ENCODE measurements around the gene AP1B1. TPM values are rescaled to one million over a fixed set of nuclear protein-coding genes. Genes with fewer than 3 reads are reported as not detected.

The AP1B1 gene
- total RNA-seq, 1 donor, result 65.6 TPM

DNA sequence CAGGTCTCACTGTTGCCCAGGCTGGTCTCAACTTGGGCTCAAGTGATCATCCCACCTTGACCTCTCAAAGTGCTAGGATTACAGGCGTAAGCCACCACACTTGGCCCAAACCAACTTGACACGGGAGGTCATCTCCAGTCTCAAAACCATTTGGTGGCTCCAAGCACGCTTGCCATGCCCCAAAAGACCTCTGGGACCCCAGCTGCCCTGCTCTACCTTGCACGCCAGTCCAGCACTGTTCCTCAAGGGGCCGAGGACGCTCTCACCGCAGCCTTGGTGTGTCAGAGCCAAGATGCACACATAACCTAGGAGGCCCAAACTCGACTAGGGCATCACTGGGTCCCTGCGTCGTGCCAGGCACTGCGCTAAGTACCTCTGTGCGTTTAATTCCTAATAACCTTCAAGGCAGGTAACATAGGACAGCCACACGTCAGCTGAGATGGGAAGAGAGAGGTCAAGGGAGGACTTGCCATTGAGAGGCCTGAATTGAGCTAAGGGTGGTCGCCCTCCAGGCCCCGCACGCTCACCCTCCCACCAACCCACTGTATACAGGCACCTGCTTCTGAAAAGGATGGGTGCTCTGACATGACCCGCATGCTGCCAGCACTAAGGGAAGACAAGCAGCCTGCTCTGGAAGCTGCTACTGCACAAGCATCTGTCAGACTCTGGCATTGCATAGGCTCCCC lies 86.5 kb downstream of the AP1B1 start:
- DNase-seq (ENCODE audit: low read depth), result no peak
- H3K4me3 ChIP-seq (ENCODE audit: low read depth, low read length), result no peak overlapping the region
- TF ChIP-seq, protein P1, sequence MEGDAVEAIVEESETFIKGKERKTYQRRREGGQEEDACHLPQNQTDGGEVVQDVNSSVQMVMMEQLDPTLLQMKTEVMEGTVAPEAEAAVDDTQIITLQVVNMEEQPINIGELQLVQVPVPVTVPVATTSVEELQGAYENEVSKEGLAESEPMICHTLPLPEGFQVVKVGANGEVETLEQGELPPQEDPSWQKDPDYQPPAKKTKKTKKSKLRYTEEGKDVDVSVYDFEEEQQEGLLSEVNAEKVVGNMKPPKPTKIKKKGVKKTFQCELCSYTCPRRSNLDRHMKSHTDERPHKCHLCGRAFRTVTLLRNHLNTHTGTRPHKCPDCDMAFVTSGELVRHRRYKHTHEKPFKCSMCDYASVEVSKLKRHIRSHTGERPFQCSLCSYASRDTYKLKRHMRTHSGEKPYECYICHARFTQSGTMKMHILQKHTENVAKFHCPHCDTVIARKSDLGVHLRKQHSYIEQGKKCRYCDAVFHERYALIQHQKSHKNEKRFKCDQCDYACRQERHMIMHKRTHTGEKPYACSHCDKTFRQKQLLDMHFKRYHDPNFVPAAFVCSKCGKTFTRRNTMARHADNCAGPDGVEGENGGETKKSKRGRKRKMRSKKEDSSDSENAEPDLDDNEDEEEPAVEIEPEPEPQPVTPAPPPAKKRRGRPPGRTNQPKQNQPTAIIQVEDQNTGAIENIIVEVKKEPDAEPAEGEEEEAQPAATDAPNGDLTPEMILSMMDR (IDR thresholded peaks at IDR 0.05; ENCODE audit: insufficient read depth, low read depth, low read length), result no peak

DNA sequence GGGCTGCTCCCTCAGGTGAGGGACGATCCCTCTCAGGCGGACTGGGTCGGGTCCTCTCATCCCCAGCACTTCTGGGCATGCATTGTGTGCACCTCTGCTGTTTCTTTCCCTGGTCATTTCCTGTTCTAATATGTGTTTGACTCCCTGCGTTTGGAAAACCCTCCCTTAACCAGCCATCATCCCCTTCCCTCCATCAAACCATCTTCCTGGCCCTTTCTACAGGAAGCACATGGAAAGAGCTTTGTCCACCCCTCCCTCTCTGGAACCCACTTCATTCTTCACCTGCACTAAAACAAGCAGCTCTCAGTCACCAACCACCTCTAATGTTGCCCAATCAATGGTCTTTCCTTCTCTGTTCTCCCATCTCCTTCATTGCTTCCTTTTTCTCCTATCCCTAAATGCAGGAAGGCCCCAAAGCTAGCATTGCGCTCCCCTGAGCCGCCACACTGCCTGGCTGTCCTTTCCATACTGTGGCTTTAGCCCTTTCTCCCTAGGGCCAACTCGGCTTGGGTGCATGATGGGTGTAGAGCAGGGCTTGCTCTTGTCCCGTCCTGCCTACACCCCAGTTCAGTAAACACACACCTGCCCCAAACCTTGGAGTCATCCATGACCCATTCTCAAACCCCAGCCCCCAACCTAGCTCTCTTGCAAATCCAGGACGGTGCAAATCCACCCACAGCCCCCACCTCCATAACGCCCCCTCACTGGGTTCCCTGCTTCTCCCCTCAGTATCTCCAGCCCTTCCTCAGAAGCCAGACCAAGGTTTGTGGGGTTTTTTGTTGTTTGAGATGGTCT lies 87.4 kb downstream of the AP1B1 start:
- DNase-seq (ENCODE audit: low read depth), result no peak
- no peak overlapping the region for H3K4me3 ChIP-seq (ENCODE audit: low read depth, low read length)
- TF ChIP-seq, protein P1 (IDR thresholded peaks at IDR 0.05; ENCODE audit: insufficient read depth, low read depth, low read length), result no peak

GRCh38 chr22:29300467-29300806 lies 87.9 kb downstream of the AP1B1 start:
- no peak overlapping the region for H3K4me3 ChIP-seq (ENCODE audit: low read depth, low read length)
- TF ChIP-seq, protein P1 (IDR thresholded peaks at IDR 0.05; ENCODE audit: insufficient read depth, low read depth, low read length), result no peak
- no peak for DNase-seq (ENCODE audit: low read depth)

GRCh38 chr22:29299136-29299900 lies 89.1 kb downstream of the AP1B1 start:
- no peak for DNase-seq (ENCODE audit: low read depth)
- TF ChIP-seq, protein P1 (IDR thresholded peaks at IDR 0.05; ENCODE audit: insufficient read depth, low read depth, low read length), result no peak
- H3K4me3 ChIP-seq (ENCODE audit: low read depth, low read length), result no peak overlapping the region

DNA sequence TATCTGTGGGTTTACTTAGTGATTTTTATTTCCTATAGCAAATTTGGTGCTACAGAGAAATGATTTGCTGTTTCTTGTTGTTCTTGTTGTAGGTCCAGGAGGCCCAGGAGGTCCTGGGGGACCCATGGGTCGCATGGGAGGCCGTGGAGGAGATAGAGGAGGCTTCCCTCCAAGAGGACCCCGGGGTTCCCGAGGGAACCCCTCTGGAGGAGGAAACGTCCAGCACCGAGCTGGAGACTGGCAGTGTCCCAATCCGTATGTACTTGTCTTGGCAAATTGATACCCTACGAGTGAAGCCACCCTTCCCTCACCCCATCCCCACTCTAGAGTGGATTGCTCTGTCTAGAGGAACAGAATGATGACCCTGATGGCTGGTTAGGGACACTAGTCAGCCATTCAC lies 89.7 kb downstream of the AP1B1 start:
- TF ChIP-seq, protein P1 (IDR thresholded peaks at IDR 0.05; ENCODE audit: insufficient read depth, low read depth, low read length), result no peak
- H3K4me3 ChIP-seq (ENCODE audit: low read depth, low read length), result no peak overlapping the region
- no peak for DNase-seq (ENCODE audit: low read depth)

- TF ChIP-seq, protein P1 (IDR thresholded peaks at IDR 0.05; ENCODE audit: insufficient read depth, low read depth, low read length), result no peak
- H3K4me3 ChIP-seq (ENCODE audit: low read depth, low read length), result no peak overlapping the region
- DNase-seq (ENCODE audit: low read depth), result no peak
Observed at GRCh38 chr22:29292379-29292778, 96.0 kb downstream of the AP1B1 start.
